Mucosa of rectum (tissue), 2 donors: ENCODE data around the gene RARB.

Experiments
- H3K27ac ChIP-seq, 2 donors: one replicate each; pipeline ENCODE4 v1.7.0; 2013; ENCODE audit warnings: inconsistent platforms in 2 of 2, low read depth in 2 of 2, low read length in 2 of 2
- H3K27me3 ChIP-seq, 2 donors: one replicate each; pipeline ENCODE4 v1.7.0; 2013; ENCODE audit warnings: low read length in 2 of 2; ENCODE audit not compliant: control insufficient read depth in 2 of 2, insufficient read depth in 2 of 2
- H3K36me3 ChIP-seq, 2 donors: one replicate each; pipeline ENCODE4 v1.7.0; 2013; ENCODE audit warnings: low read length in 2 of 2; ENCODE audit not compliant: control insufficient read depth in 2 of 2, insufficient read depth in 2 of 2
- H3K4me1 ChIP-seq, 2 donors: one replicate each; pipeline ENCODE4 v1.7.0; 2013; ENCODE audit warnings: low read length in 2 of 2, mild to moderate bottlenecking in 1 of 2; ENCODE audit not compliant: control insufficient read depth in 2 of 2, insufficient read depth in 2 of 2
- H3K4me3 ChIP-seq, 2 donors: one replicate each; pipeline ENCODE4 v1.7.0; 2013; ENCODE audit warnings: low read length in 2 of 2
- H3K9ac ChIP-seq, 2 donors: one replicate each; pipeline ENCODE4 v1.7.0; 2013; ENCODE audit warnings: low read length in 2 of 2, low read depth in 1 of 2, mild to moderate bottlenecking in 1 of 2
- H3K9me3 ChIP-seq, 2 donors: one replicate each; pipeline ENCODE4 v1.7.0; 2013; ENCODE audit warnings: low read length in 2 of 2; ENCODE audit not compliant: control insufficient read depth in 2 of 2
- donor health status: healthy.
- donor health status: Normal muscosa, but diverticular disease.

RARB gene

DNA sequence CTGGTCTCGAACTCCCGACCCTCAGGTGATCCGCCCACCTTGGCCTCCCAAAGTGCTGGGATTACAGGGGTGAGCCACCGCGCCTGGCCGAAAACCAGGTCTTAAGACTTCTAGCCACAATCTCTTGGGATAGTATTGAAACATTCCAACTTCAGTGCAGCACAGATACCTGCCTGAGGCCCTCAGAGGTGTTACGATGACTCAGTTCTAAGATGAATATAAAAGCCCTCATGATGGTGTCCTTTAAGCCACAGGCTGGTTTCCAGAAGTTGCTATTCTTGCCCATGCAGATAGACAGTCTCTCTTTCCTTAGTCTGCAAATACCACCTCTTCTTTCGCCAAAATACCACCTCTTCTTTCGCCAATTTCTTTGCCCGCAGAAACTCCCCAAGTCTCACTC is 69.0 kb downstream of the RARB start:
- Histone ChIP-seq H3K36me3 (no peaks in the 10 kb centered on the region), H3K27me3 (no peaks in the 10 kb centered on the region), H3K4me1 (no peaks in the 10 kb centered on the region), H3K27ac (no peak overlapping the region), H3K4me3 (no peak overlapping the region), H3K9ac (no peak overlapping the region), H3K9me3 (no peaks in the 10 kb centered on the region)

DNA sequence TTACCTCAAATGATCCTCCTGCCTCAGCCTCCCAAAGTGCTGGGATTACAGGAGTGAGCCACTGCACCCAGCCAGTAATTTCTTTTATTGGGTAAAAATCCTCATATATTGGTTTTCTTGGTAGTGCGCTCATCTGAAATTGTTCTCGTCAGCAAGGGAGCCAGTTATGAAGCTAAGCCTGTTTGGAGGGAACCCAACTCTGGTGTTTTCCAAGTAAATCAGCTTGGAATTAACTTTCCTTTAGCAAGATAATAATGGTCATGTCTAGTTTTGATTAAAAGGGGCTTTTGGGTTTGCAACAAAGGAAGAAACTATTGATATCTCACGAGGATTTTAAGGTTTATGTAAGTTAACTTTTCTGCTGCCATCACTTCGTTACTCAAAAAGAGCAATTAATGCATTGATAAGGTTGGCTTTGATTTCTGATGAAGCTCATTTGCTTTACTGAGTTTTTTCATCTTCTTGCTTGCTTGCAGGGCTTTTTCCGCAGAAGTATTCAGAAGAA is 72.7 kb downstream of the RARB start:
- no peaks in the 10 kb centered on the region for H3K9me3 ChIP-seq
- H3K4me1 ChIP-seq: no peaks in the 10 kb centered on the region
- H3K27ac ChIP-seq: no peak overlapping the region
- no peak overlapping the region for H3K4me3 ChIP-seq
- no peak overlapping the region for H3K9ac ChIP-seq
- H3K36me3 ChIP-seq: no peaks in the 10 kb centered on the region
- H3K27me3 ChIP-seq: no peaks in the 10 kb centered on the region

DNA sequence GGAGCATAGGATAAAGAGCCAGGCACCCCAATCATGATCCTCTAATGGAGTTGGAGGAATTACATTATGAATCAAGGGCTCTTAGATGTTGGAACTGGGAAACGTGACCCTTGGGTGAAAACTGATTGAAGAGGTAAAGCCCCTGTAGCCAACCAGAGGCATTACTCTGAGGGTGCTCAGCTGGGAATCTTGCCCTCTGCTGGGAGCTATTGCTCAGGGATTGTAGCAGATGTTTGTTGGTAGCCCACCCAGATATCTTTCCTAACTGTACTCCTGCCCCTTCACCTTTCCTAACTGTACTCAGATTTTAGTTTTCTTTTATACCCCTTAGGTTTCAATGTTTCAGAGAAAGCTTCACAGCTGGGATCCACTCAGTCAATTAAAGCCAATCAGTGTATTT is 74.2 kb downstream of the RARB start:
- no peaks in the 10 kb centered on the region for H3K9me3 ChIP-seq
- no peaks in the 10 kb centered on the region for H3K4me1 ChIP-seq
- H3K27ac ChIP-seq: no peak overlapping the region
- H3K36me3 ChIP-seq: no peaks in the 10 kb centered on the region
- no peaks in the 10 kb centered on the region for H3K27me3 ChIP-seq
- no peak overlapping the region for H3K4me3 ChIP-seq
- no peak overlapping the region for H3K9ac ChIP-seq

DNA sequence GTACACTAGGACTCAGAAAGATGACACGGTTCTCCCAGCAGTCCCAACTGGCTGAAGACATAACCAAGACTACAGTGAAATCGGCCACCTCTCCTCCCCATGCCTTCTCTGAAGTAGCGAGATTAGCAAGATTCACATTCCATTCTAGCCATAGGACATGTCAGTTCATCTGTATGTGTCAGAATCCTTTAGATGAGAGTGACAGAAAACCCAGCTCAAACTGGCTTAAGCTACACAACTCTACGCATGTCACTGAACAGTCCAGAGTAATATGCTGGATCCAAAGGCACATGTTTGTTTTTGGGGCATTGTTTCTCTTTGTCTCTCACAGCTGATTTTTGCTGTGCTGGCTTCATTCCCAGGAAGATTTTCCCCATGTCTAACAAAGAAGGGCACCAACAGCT is 75.8 kb downstream of the RARB start:
- H3K36me3 ChIP-seq: no peaks in the 10 kb centered on the region
- H3K9ac ChIP-seq: no peak overlapping the region
- no peaks in the 10 kb centered on the region for H3K9me3 ChIP-seq
- H3K27ac ChIP-seq: no peak overlapping the region
- H3K4me1 ChIP-seq: no peaks in the 10 kb centered on the region
- H3K4me3 ChIP-seq: no peak overlapping the region
- H3K27me3 ChIP-seq: no peaks in the 10 kb centered on the region

DNA sequence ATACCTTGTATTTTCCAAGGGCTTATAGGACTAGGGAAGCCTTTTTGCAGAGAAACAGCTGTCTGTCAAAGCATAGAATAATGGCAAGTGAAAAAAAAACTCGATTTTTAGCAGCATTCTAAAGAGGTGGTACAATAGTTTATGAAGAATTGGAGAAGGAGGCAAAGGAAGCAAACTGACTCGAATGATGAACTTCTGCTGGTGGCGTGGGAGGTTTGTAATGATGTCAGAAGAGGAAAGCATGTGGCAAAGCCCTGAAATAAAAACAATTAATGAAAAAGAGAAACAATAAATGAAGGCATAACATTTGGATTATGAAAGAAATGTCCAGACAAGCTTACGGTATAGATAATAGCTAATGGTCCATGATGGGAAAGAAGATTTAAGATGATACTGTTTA is 77.5 kb downstream of the RARB start:
- H3K4me3 ChIP-seq: no peak overlapping the region
- no peak overlapping the region for H3K27ac ChIP-seq
- no peaks in the 10 kb centered on the region for H3K36me3 ChIP-seq
- no peaks in the 10 kb centered on the region for H3K9me3 ChIP-seq
- no peaks in the 10 kb centered on the region for H3K4me1 ChIP-seq
- H3K9ac ChIP-seq: no peak overlapping the region
- H3K27me3 ChIP-seq: no peaks in the 10 kb centered on the region

DNA sequence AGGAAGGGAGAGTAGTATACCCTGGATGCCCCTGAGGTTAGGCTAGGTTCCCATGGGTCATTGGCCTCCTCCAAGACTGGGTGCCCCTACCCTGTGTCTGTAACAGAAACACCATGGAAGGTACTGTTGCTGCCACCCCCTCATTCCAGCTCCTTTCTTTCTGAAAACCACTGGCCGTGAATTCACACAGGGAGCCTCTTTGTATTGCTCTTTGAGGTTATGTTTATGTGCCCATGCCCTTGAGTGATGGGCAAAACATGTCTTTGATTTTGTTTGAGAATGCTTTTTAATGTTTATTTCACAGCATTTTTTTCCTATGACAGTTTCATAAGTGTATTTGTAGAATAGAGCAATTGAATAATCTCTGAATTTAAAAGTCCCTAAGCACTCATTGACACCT is 79.7 kb downstream of the RARB start:
- H3K9ac ChIP-seq: no peak overlapping the region
- no peak overlapping the region for H3K27ac ChIP-seq
- no peaks in the 10 kb centered on the region for H3K27me3 ChIP-seq
- H3K4me3 ChIP-seq: no peak overlapping the region
- H3K9me3 ChIP-seq: no peaks in the 10 kb centered on the region
- no peaks in the 10 kb centered on the region for H3K4me1 ChIP-seq
- H3K36me3 ChIP-seq: no peaks in the 10 kb centered on the region

DNA sequence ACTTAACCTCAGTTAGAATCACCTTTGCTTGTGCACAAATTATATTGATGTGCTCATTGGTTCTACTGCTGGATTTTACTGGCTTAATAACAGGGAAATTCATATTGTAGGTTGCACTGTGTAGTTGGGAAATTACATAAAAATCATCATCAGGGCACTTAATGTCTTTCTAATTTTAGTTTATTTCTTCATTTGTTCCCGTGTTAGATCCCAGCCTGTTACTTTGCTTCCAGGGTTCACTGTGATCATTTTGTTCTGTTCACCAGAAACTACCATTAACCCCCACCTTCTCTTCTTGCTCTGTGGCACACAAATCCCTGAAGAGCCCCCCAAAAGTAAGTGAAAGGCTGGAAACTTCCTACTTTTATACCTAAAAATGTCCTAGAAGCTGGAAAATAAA is 80.4 kb downstream of the RARB start:
- H3K27me3 ChIP-seq: no peaks in the 10 kb centered on the region
- H3K27ac ChIP-seq: no peak overlapping the region
- no peaks in the 10 kb centered on the region for H3K4me1 ChIP-seq
- no peaks in the 10 kb centered on the region for H3K9me3 ChIP-seq
- no peak overlapping the region for H3K9ac ChIP-seq
- H3K36me3 ChIP-seq: no peaks in the 10 kb centered on the region
- H3K4me3 ChIP-seq: no peak overlapping the region

DNA sequence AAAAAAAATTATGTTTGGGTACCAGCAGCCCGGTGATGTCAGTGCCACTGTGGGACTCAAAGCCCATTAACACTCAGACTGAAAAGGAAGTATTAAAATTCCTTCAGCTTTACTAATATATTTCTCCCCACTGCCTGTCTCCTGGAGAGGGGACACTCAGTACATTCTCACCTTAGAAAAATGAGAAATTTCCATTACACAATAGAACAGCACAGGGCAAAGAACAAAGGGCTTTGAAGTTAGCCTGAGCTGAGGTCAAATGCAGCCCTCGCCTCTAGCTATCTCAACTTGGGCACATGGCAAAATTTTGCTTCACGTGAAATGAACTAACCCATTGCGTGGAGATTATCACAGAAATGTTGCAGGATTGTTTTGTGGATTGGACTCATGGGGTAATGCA is 80.8 kb downstream of the RARB start:
- no peak overlapping the region for H3K27ac ChIP-seq
- no peaks in the 10 kb centered on the region for H3K27me3 ChIP-seq
- no peak overlapping the region for H3K4me3 ChIP-seq
- H3K9me3 ChIP-seq: no peaks in the 10 kb centered on the region
- no peak overlapping the region for H3K9ac ChIP-seq
- H3K36me3 ChIP-seq: no peaks in the 10 kb centered on the region
- no peaks in the 10 kb centered on the region for H3K4me1 ChIP-seq

DNA sequence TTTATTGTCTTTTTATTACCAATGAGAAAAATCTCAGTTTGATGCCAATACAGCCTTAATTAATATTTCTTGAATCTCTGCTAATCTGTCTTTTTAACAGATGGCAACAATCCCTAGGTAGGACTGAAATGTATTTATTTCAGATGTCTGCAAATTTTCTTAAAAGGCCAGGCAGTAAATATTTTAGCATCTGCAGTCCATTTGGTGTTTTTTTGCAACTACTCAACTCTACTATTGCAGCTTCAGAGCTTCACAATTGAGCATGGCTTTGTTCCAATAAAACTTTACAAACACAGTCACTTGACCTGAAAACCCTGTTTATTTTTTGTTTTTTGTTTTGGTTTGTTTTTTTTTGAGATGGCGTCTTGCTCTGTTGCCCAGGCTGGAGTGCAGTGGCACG is 82.7 kb downstream of the RARB start:
- H3K9ac ChIP-seq: no peak overlapping the region
- no peaks in the 10 kb centered on the region for H3K36me3 ChIP-seq
- H3K9me3 ChIP-seq: no peaks in the 10 kb centered on the region
- H3K27ac ChIP-seq: no peak overlapping the region
- H3K4me3 ChIP-seq: no peak overlapping the region
- H3K4me1 ChIP-seq: no peaks in the 10 kb centered on the region
- H3K27me3 ChIP-seq: no peaks in the 10 kb centered on the region

DNA sequence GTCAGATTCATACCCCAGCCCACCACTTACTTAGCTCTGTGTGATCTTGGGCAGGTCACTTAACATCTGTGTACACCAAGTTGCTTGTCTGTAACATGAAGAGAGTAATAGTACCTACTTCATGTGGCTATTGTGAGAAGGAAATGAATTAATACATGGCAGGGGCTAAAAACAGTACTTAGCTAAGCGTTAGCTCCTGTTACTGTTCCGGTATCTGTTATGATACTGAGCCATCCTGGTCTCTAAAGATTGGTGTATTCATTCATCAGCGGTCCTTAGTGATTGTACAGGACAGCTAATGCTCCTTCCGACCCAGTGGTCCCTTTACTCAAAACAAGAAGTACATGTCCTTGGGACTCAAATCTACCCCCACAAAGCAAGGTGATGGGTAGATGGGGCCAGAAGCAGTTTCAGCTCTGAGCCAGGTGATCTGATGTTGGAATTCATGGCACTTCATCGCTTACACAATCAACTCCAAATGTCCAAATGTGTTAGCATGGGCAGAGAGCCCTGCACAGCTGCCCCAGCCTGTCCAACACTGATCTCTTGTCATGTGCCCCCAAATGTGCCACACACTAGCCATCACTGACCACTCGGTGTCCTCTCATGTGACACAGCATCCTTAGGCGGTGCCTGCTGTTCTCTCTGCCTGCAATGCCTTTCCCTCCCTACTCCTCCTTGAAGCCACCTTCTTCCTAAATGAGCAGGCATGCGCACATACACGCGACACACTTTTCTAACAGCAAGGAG is 84.1 kb downstream of the RARB start:
- no peak overlapping the region for H3K27ac ChIP-seq

More for the DNA sequence above, 84.1 kb downstream of the RARB start:
- no peak overlapping the region for H3K4me3 ChIP-seq
- H3K9me3 ChIP-seq: no peaks in the 10 kb centered on the region
- no peaks in the 10 kb centered on the region for H3K4me1 ChIP-seq
- H3K27me3 ChIP-seq: no peaks in the 10 kb centered on the region
- H3K36me3 ChIP-seq: no peaks in the 10 kb centered on the region
- no peak overlapping the region for H3K9ac ChIP-seq
